GM18508 (cell line): Measurements from ENCODE around the gene RTF2.
A peak's percentile ranks its signal among the peaks of the same experiment; 100 is the strongest.

Experiments
- ATAC-seq: cut with Tn5 transposase; IDR thresholded peaks from one replicate; pipeline ENCODE4 v1.9.1; 2021; ENCODE audit warnings: moderate number of reproducible peaks; ENCODE audit not compliant: insufficient read depth, unreplicated experiment

The RTF2 gene

GRCh38 chr20:56437196-56437960 lies 31.0 kb upstream of the RTF2 start:
- no peak for ATAC-seq

GRCh38 chr20:56438284-56438683 lies 30.1 kb upstream of the RTF2 start:
- no peak for ATAC-seq

- ATAC-seq: no peak
Observed at GRCh38 chr20:56439771-56440291, 28.6 kb upstream of the RTF2 start.

DNA sequence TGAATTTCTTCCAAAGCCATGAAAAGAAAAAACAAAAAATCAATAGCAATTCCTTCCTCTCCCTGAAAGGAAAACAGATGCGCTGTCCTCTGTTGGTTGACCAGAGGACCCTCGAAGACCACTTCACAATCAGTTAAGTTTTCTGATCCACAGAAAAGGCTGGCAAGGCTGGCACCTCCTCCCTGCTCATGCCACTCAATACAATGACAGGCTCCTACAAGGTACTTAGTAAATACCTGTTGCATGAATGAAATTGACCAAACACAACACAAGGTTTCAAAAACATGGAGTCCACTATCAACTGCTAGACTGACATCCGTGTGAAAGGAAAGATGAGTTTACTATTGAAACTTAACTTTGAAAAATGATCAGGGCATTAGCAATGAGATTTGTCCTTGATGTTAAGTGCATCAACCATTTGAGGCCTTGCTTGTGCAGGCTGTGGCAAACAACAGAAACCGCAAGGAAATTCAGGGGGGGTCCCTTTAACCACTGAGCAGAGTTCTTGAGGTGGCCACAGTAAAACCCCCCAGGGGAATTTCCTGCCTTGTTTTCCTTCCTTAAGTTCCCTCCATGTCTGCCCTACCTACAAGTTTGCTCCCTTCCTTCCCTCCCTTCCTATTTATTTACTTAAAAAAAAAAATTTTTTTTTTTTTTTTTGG lies 27.9 kb upstream of the RTF2 start:
- ATAC-seq: no peak

DNA sequence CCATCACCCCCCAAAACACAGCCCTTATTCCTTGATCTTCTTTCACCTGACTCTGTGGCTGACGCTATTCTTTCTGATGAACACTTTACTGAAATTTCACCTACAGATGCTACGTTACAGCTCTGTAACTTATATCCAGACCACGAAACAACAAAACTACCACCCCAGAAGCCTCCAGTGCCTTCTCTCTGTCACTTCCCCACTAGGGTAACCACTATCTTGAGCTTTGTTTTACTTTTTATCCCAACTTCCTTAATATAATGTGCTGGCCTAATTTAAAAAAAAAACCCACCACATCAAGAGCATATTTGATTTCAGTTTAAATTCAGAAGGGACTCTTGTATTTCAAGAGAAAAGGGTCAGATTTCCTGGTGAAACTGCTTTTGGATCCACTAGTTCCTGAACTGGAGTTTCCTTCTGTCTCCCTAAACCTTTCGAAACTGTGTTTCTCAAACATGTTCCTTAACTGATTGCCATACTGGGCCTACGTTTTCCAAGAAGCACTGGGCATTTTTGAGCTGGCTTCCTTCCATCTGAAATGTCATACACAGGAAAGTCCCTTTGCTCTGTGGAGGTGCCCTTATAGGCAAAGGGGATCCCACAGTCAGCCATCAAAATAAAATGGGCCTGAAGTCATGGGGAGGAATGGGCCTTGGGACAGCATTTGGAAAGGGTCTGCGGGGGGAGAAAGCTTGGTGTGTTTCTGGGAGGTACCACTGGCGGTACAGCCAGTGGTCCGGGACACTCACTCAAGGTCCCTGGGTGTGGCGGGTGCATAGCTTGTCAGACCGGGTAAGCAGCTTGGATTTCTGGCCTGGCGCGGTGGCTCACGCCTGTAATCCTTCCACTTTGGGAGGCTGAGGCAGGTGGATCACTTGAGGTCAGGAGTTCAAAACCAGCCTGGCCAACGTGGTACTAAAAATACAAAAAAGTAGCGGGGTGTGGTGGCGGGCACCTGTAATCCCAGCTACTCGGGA lies 25.8 kb upstream of the RTF2 start:
- ATAC-seq: no peak

DNA sequence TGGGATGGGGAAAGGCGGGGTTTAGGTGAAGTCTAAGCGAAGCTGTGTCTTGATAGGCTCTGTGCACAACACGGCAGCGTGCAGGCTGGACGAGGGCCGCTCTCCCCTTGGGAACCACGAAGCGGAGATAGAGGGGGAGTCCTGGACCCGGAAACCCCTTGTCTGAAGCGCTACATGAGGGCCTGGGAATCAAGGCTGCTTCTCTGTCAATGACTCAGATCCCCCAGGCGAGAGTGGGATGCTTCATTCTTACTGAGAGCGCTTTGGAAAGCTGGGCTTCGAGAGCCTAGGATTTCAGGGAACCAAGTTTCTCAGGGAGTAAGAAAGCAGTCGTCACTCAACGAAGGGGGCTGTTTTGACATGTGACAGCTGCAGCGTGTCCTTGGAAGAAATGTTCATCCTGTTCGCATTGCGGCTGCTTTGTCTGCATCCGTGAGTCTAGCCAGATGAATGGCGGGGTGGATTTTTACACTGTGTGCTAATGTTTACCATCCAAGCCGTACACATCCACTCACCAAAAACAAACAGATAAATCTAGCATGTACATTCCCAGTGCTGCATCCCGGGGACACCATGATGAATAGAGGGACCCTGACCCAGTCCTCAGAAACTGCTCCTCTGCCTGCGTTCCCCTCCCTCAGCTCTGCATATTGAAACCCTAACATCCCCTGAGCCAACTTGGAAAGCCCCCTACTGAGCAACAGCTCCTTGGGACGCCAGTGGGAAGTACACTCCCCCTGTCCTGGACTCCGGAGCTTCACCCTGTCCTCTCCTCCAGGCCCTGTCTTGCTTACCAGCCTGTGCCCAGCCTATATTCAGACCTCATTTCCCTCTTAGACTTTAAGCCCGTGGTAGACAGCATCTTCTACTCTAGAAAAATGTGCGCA lies 24.5 kb upstream of the RTF2 start:
- ATAC-seq: no peak

- ATAC-seq: no peak
Observed at GRCh38 chr20:56445130-56445529, 23.3 kb upstream of the RTF2 start.

GRCh38 chr20:56445540-56445939 lies 22.9 kb upstream of the RTF2 start:
- ATAC-seq: no peak

- ATAC-seq: no peak
Observed at GRCh38 chr20:56447227-56447626, 21.2 kb upstream of the RTF2 start.

DNA sequence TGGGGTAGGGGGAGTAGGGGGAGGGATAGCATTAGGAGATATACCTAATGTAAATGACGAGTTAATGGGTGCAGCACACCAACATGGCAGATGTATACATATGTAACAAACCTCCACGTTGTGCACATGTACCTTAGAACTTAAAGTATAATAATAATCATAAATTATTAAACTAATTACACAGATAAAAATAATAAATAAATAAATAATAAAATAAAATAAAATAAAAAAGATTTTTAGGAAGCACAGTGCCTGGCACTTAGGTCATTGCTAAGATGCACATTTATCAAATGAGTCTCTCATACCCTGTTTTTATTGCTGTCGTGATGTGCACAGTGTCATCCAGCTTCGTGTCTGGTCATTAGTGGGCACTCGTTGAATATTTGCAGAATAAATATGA lies 19.0 kb upstream of the RTF2 start:
- no peak for ATAC-seq

DNA sequence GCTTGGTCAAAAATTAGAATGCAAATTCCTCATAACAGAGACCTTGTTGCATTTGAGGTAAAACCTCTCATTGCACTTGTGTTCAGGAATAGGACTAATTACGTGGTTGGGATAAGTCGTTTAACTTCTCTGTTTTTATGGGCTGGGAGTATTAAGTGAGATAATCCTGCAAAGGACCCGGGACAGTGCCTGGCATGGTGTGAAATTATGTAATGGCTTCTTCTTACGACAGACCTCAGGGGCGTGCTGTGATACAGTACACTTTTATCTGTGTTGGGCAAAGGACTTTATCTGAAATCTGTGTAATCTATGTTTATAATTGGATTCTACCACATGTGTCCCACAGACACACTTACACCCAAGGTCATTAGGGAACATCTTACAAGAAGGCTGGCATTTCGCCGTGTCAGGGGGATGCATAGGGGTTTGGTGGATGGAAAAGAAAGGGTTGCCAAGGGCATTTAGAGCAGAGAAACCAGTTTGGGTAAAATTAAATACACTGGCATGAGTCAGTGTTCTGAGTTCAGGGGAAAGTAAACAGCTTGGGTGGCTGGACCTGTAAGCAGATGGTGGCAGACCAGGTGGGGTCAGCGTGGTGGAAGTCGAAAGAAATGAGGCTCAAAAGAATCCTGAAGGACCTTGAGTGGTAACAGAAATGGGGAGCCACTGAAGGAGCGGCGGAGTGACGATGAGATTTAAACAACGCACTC lies 17.2 kb upstream of the RTF2 start:
- ATAC-seq: no peak

DNA sequence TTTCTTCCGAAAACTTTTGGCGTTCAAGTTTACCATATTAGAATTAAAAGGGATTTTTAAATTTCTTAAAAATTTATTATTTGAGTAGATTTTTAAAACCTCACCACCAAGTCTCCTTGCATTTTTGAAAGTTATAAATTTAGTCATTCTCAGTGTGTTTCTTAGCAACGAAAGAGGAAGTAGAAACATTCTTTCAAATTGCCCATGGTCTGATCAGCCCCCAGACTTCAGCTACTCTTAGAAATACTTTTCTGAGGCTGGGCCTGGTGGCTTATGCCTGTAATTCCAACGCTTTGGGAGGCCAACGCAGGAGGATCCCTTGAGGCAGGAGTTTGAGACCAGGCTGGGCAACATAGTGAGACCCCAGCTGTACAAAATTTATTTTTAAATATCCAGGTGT lies 15.1 kb upstream of the RTF2 start:
- ATAC-seq: no peak

DNA sequence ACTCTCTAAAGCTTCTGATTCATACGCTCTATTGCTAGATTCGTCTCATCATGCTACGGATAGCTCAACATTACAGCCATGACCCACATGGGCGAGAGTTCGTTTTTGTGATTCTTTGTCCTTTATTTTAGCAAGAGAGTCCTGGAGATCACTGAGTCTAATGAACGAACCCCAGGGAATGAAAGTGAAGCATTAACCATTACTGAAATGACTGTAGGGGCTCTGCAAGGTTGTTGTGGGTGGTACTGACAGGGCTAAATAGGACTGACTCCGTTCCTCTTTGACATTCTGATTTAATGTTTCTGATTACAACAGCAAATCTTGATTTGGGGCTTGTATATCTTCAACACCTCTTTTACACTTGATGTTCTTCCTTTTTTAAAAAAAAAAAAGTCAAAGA lies 13.7 kb upstream of the RTF2 start:
- ATAC-seq: peak; percentile 86

DNA sequence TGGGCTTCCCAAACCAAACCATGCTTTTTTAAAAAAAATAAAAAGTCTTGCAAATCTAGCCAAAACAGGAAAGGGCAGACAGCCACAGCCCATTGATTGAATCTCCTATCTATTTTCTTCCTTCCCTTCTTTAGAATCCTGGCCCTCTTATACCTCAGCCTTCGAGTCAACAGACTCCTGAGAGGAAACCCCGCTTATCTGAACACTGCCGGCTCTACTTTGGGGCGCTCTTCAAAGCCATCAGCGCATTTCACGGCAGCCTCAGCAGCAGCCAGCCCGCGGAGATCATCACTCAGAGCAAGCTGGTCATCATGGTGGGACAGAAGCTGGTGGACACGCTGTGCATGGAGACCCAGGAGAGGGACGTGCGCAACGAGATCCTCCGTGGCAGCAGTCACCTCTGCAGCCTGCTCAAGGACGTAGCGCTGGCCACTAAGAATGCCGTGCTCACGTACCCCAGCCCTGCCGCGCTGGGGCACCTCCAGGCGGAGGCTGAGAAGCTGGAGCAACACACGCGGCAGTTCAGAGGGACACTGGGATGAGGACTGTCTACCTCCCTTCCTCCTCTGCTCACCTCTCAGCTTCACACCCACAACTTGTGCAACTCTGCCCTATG lies 10.1 kb upstream of the RTF2 start:
- no peak for ATAC-seq

DNA sequence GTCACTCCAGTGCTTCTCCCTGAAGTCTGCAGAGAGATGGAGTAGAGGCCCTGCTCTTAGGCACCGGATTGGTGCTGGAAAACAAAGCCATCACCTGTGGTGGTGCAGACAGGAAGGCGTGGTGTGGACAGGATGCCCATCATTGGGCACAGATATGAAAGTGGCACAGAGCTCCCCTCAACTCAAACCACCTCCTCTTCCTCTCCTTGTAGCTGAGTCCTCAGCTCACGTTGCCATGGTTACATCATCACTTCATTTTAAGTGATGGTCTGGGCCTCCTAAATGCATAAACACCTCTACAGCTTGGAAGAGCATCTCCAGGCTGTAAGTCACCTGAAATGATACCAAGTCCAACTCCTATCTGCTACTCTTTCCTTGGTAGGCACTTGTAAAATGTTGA lies 8.0 kb upstream of the RTF2 start:
- no peak for ATAC-seq

GRCh38 chr20:56461576-56461975 lies 6.9 kb upstream of the RTF2 start:
- ATAC-seq: no peak

DNA sequence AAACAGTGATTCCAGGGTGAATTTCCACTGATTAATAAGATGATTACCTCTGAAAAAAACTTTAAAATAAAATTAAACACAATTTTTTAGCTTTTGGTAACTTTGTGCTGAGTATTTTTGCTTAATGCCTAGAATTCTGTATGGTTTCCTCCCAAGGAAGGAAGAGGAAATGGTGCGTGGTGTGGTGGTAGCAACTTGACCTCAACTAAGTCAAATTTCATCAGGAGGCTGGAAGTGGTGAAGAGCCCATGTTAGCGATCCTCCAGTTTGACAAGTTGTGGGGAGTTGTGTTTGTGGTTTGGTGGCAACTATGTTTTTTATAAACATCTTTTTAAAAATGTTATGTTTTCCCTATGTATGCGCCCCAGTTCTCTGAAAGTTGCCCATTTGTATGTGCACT lies 5.0 kb upstream of the RTF2 start:
- no peak for ATAC-seq

GRCh38 chr20:56465997-56466396 lies 2.4 kb upstream of the RTF2 start:
- no peak for ATAC-seq

DNA sequence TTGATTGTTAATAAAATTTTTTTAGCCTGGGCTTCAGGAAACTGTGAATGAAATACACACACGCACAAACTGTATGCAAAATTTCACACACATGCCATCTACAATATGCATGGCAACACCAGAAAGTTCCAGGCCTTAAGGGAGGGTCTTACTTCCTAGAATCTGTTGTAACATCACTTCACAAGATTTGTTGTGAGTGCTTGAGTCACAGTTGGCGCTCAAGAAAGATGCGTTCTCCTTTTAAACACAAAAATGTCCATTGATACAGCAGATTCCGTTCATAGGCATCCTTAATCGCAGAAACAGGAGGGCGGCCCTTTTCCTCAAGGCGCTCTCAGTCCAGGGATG lies 485 bp upstream of the RTF2 start:
- peak; percentile 4 for ATAC-seq
